HCT116 (cell line): ENCODE results near the gene SNHG17. TPM values are rescaled to one million over a fixed set of nuclear protein-coding genes. Genes with fewer than 3 reads are reported as not detected.

Experiments
- ATAC-seq: fragments of 200-7000 bp; cut with Tn5 transposase; 2 replicates; pipeline ENCODE4 v1.9.1; 2020; ENCODE audit warnings: mild to moderate bottlenecking, moderate library complexity
- BruUV-seq: library from RNA; stranded (reverse); fragments of 400-500 nt; replicated peaks from 2 replicates; lab custom pipeline; 2021; lab: Mats Ljungman, UMichigan
- CTCF ChIA-PET: fragments of 300-600 bp; sonication (Branson Sonifier 250); formaldehyde crosslinking; loops from one replicate; lab custom pipeline; 2021; ENCODE audit warnings: antibody characterized with exemption; lab: Charles Lee
- POLR2A ChIA-PET: fragments of 300-600, 350-600 bp; sonication (Branson Sonifier 250); formaldehyde crosslinking; loops from one replicate; lab custom pipeline; 2021; ENCODE audit warnings: antibody characterized with exemption; lab: Charles Lee
- RAD21 ChIA-PET, 2 experiments: fragments of 300-600 bp; sonication (Branson Sonifier 250); formaldehyde crosslinking; loops; one replicate each; lab custom pipeline; 2023; ENCODE audit warnings: low total read pairs in 2 of 2; ENCODE audit not compliant: uncharacterized antibody in 2 of 2, unreplicated experiment in 2 of 2, low non-redundant PET in 1 of 2; lab: Charles Lee
- DNase-seq: peaks from one replicate; pipeline ENCODE4 v3.0.0-alpha.2; 2010; ENCODE audit warnings: low read depth, low spot score
- H2AFZ ChIP-seq: fragments of 200-600 bp; shearing (Covaris generic), sonication (generic); 2 replicates; pipeline ENCODE4 v1.6.1; 2017; ENCODE audit warnings: low read depth, mixed run types, mixed read lengths, antibody characterized with exemption, low read length; ENCODE audit not compliant: poor library complexity, severe bottlenecking
- H3K27ac ChIP-seq: 2 replicates; pipeline ENCODE4 v1.5.1; 2012; ENCODE audit warnings: low read depth, low read length
- H3K27me3 ChIP-seq: fragments of 200-600 bp; sonication (generic); 2 replicates; pipeline ENCODE4 v1.6.1; 2016; ENCODE audit warnings: mixed run types, low read length, mixed read lengths; ENCODE audit not compliant: insufficient read depth
- H3K36me3 ChIP-seq, 2 experiments: fragments of 200-500 bp in 1 of 2; fragments of 200-600 bp in 1 of 2; sonication (Bioruptor generic) in 1 of 2; sonication (generic) in 1 of 2; 2 replicates each; pipeline versions ENCODE4 v1.5.1 to v1.6.1; 2014 to 2016; ENCODE audit warnings: low read length in 2 of 2, inconsistent platforms in 1 of 2, mixed read lengths in 1 of 2, mixed run types in 1 of 2; ENCODE audit not compliant: insufficient read depth in 2 of 2, control insufficient read depth in 1 of 2
- H3K4me1 ChIP-seq, 2 experiments: fragments of 200-600 bp in 1 of 2; sonication (generic) in 1 of 2; 2 replicates each; pipeline versions ENCODE4 v1.5.1 to v1.6.1; 2012 to 2017; ENCODE audit warnings: low read length in 2 of 2, inconsistent platforms in 1 of 2, mild to moderate bottlenecking in 1 of 2, mixed read lengths in 1 of 2, mixed run types in 1 of 2, moderate library complexity in 1 of 2; ENCODE audit not compliant: insufficient read depth in 2 of 2, control insufficient read depth in 1 of 2
- H3K4me2 ChIP-seq: fragments of 200-600 bp; sonication (generic); 2 replicates; pipeline ENCODE4 v1.6.1; 2017; ENCODE audit warnings: mixed run types, low read length, mixed read lengths
- H3K4me3 ChIP-seq, 2 experiments: fragments of 200-600 bp in 1 of 2; sonication (generic) in 1 of 2; replicated peaks in 1 of 2; 2 replicates each; pipeline ENCODE4 v1.5.1; 2011 to 2016; ENCODE audit warnings: low read length in 2 of 2, control low read depth in 1 of 2, low read depth in 1 of 2, mild to moderate bottlenecking in 1 of 2, mixed read lengths in 1 of 2, mixed run types in 1 of 2
- H3K79me2 ChIP-seq: fragments of 200-600 bp; sonication (generic); 2 replicates; pipeline ENCODE4 v1.6.1; 2017; ENCODE audit warnings: mild to moderate bottlenecking, mixed run types, low read length, moderate library complexity, mixed read lengths; ENCODE audit not compliant: insufficient read depth
- H3K9ac ChIP-seq: fragments of 200-600 bp; sonication (generic); 2 replicates; pipeline ENCODE4 v1.6.1; 2016; ENCODE audit warnings: low read length, mixed read lengths
- H3K9me2 ChIP-seq: fragments of 200-600 bp; sonication (generic), shearing (Covaris generic); 2 replicates; pipeline ENCODE4 v1.6.1; 2017; ENCODE audit warnings: mixed run types, mild to moderate bottlenecking, moderate library complexity; ENCODE audit not compliant: insufficient read depth
- H3K9me3 ChIP-seq, 2 experiments: fragments of 200-500 bp in 1 of 2; fragments of 200-600 bp in 1 of 2; sonication (Bioruptor generic) in 1 of 2; sonication (generic) in 1 of 2; 2 replicates each; pipeline ENCODE4 v1.6.1; 2014 to 2017; ENCODE audit warnings: low read length in 2 of 2, mixed read lengths in 2 of 2, inconsistent platforms in 1 of 2, low read depth in 1 of 2, mild to moderate bottlenecking in 1 of 2, mixed run types in 1 of 2, moderate library complexity in 1 of 2; ENCODE audit not compliant: control insufficient read depth in 1 of 2, insufficient read depth in 1 of 2
- H4K20me1 ChIP-seq: fragments of 200-600 bp; sonication (generic), shearing (Covaris generic); 2 replicates; pipeline ENCODE4 v1.6.1; 2017; ENCODE audit warnings: mixed run types, mild to moderate bottlenecking, moderate library complexity; ENCODE audit not compliant: insufficient read depth
- ATF3 ChIP-seq: IDR thresholded peaks from 2 replicates; pipeline ENCODE4 v1.6.1; 2012
- CTCF ChIP-seq, 3 experiments: fragments of 200-600 bp in 1 of 3; sonication (generic) in 1 of 3; IDR thresholded peaks in 2 of 3; conservative IDR thresholded peaks in 1 of 3; 2 replicates each; pipeline ENCODE4 v1.5.1; 2012 to 2017; ENCODE audit warnings: low read depth in 2 of 3, low read length in 2 of 3, antibody characterized with exemption in 1 of 3, borderline replicate concordance in 1 of 3, control low read depth in 1 of 3, mild to moderate bottlenecking in 1 of 3, mixed read lengths in 1 of 3, mixed run types in 1 of 3, moderate library complexity in 1 of 3; ENCODE audit not compliant: insufficient read depth in 1 of 3
- EGR1 ChIP-seq: IDR thresholded peaks from 2 replicates; pipeline ENCODE4 v1.6.1; 2012; ENCODE audit warnings: low read depth
- POLR2A ChIP-seq: IDR thresholded peaks from 2 replicates; pipeline ENCODE4 v1.7.0; 2011; ENCODE audit warnings: borderline replicate concordance; ENCODE audit not compliant: insufficient read depth, insufficient read length; ENCODE audit errors: extremely low read depth
- POLR2AphosphoS5 ChIP-seq: IDR thresholded peaks from 2 replicates; pipeline ENCODE4 v1.6.1; 2011; ENCODE audit warnings: mild to moderate bottlenecking, low read depth, low read length, moderate library complexity
- RAD21 ChIP-seq: IDR thresholded peaks from 2 replicates; pipeline ENCODE4 v1.6.1; 2012; ENCODE audit warnings: low read depth, mild to moderate bottlenecking
- SIN3A ChIP-seq: IDR thresholded peaks from 2 replicates; pipeline ENCODE4 v1.6.1; 2012; ENCODE audit warnings: low read depth
- SP1 ChIP-seq: IDR thresholded peaks from 2 replicates; pipeline ENCODE4 v1.6.1; 2012; ENCODE audit warnings: low read depth
- YY1 ChIP-seq: IDR thresholded peaks from 2 replicates; pipeline ENCODE4 v1.6.1; 2011; ENCODE audit warnings: low read length, low read depth, moderate library complexity, mild to moderate bottlenecking; ENCODE audit not compliant: insufficient replicate concordance; ENCODE audit errors: extremely low read depth
- ZFX ChIP-seq: fragments of 450-650 bp; IDR thresholded peaks from 2 replicates; pipeline ENCODE4 v1.6.1; 2017
- intact Hi-C: fragments of 100-400 bp; cut with micrococcal nuclease; formaldehyde crosslinking; loops from 2 replicates; pipeline ENCODE4 v1.10.0; 2022
- total RNA-seq: library from RNA; stranded (reverse); gene quantifications from one replicate; pipeline ENCODE4 v1.2.1, GENCODE V29; 2021; ENCODE audit not compliant: unreplicated experiment

SNHG17 gene
- total RNA-seq, 1 experiment from 2014 or later, result 65.7 TPM

DNA sequence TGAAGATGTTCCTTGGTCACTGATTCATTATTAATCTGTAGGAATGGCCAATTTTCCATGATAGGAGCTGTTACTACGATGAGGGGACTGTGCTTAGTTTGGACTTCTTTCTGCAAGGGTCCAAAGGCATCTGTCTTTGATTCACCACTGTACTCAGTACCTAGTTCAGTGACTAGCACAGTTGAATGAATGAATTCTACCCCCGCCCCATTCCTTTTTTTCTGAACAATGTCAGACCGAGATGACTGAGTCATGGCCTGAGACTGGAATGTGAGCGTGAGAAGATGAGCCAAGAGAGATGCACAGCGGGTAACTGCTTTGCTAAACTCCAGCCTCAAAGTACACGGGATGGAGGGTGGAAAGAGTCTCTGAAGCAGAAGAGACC, 419 bp upstream of the SNHG17 start:
- no TSS peak for BruUV-seq
- H3K27ac ChIP-seq, result no peak overlapping the region
- intact Hi-C loops, result loop anchor here (1.0 kb wide), 1 partner anchor 11 kb away; no protein-coding TSS in a partner anchor

More for the DNA sequence above, 419 bp upstream of the SNHG17 start:
- peak overlapping the region; percentile 79 for H3K4me2 ChIP-seq
- CTCF ChIA-PET, result interaction anchor here (1.0 to 1.6 kb wide), 5 partner anchors 11 to 37 kb away, joined by 4 to 15 read pairs (median 5); partner anchors contain the start of gene RALGAPB
- TF ChIP-seq YY1 (no peak), ZFX (no peak), POLR2A (no peak), SP1 (no peak), SIN3A (no peak), CTCF (IDR thresholded peaks at IDR 0.05 in 2 of 3, conservative IDR thresholded peaks at IDR 0.05 in 1 of 3; ENCODE audit: borderline replicate concordance in 1 of 3, insufficient read depth in 1 of 3, low read depth in 2 of 3, low read length in 2 of 3) (no peak), ATF3 (no peak), POLR2AphosphoS5 (no peak), RAD21 (no peak), EGR1 (no peak)
- H2AFZ ChIP-seq, result peak overlapping the region; percentile 98
- no peaks in the 10 kb centered on the region for H3K9me3 ChIP-seq
- H3K9me2 ChIP-seq, result no peaks in the 10 kb centered on the region
- H3K27me3 ChIP-seq, result 0 out of 2 replicates have a peak, but pooled peaks cover 3% of the 10 kb centered on the region
- peaks cover 27 to 42% of the 10 kb centered on the region in 2 experiments for H3K36me3 ChIP-seq
- RAD21 ChIA-PET, result no interaction called here
- H3K4me1 ChIP-seq, result peaks cover 5 to 17% of the 10 kb centered on the region in 2 experiments
- H3K4me3 ChIP-seq, result peak overlapping the region; percentile 77 to 99; a peak in 3 of 4 replicates
- no peak overlapping the region for H3K9ac ChIP-seq
- ATAC-seq (peak; percentile 30; the same call in 1 of the 2 replicates), DNase-seq (no peak)
- POLR2A ChIA-PET, result interaction anchor here (0.7 to 2.1 kb wide), 6 partner anchors 8 to 37 kb away, joined by 3 to 27 read pairs (median 8); partner anchors contain the start of gene RALGAPB
- peaks cover 31% of the 10 kb centered on the region; the same call in 1 of the 2 replicates for H4K20me1 ChIP-seq
- H3K79me2 ChIP-seq, result peaks cover 47% of the 10 kb centered on the region
